Lung (tissue), 12 donors: ENCODE results near the gene COL6A1. TPM values are rescaled to one million over a fixed set of nuclear protein-coding genes. Genes with fewer than 3 reads are reported as not detected.

Experiments used
- ATAC-seq: fragments of 200-7000 bp; cut with Tn5 transposase; one replicate; pipeline ENCODE4 v1.9.1; 2020; ENCODE audit warnings: moderate number of reproducible peaks; ENCODE audit not compliant: insufficient read depth, low FRiP score
- DNase-seq, 3 donors: peaks; one replicate each; pipeline ENCODE4 v3.0.0-alpha.2; 2013 to 2017
- H3K27ac ChIP-seq, 2 donors: one replicate each; pipeline ENCODE4 v1.5.1; 2013; ENCODE audit warnings: mild to moderate bottlenecking in 2 of 2, moderate library complexity in 2 of 2, control low read depth in 1 of 2, inconsistent platforms in 1 of 2, low read depth in 1 of 2, low read length in 1 of 2
- H3K27me3 ChIP-seq, 3 donors: one replicate each; pipeline ENCODE4 v1.5.1; 2013; ENCODE audit warnings: low read length in 2 of 3; ENCODE audit not compliant: control insufficient read depth in 3 of 3, insufficient read depth in 3 of 3
- H3K36me3 ChIP-seq, 4 donors: one replicate each; pipeline ENCODE4 v1.5.1; 2013; ENCODE audit warnings: low read length in 4 of 4, mild to moderate bottlenecking in 1 of 4, moderate library complexity in 1 of 4; ENCODE audit not compliant: control insufficient read depth in 4 of 4, insufficient read depth in 4 of 4
- H3K4me1 ChIP-seq, 5 donors: one replicate each; pipeline ENCODE4 v1.5.1; 2013; ENCODE audit warnings: low read length in 5 of 5, mild to moderate bottlenecking in 2 of 5, moderate library complexity in 1 of 5; ENCODE audit not compliant: control insufficient read depth in 5 of 5, insufficient read depth in 5 of 5
- H3K4me3 ChIP-seq: one replicate; pipeline ENCODE4 v1.5.1; 2013; ENCODE audit warnings: mild to moderate bottlenecking, control low read depth, moderate library complexity
- H3K9ac ChIP-seq, 2 donors: one replicate each; pipeline ENCODE4 v1.5.1; 2013; ENCODE audit warnings: low read length in 2 of 2, control low read depth in 1 of 2; ENCODE audit not compliant: insufficient read depth in 1 of 2
- H3K9me3 ChIP-seq, 4 donors: one replicate each; pipeline ENCODE4 v1.5.1; 2013; ENCODE audit warnings: low read length in 3 of 4, mild to moderate bottlenecking in 1 of 4, moderate library complexity in 1 of 4; ENCODE audit not compliant: control insufficient read depth in 4 of 4, insufficient read depth in 3 of 4
- WGBS, 2 donors: extraction: QIAGEN DNeasy Blood & Tissue Kit; methylation state at CpG; one replicate each; pipeline ENCODE4 v1.1.7; 2013; 5-methylcytosine and 5-hydroxymethylcytosine counted together
- polyA plus RNA-seq, 2 donors: library from polyadenylated mRNA; stranded (reverse); fragments of 200-250 nt; gene quantifications; one replicate each; pipeline ENCODE4 v1.2.1, GENCODE V29; 2013
- total RNA-seq, 2 donors: library from RNA; depleted of rRNA in 1 of 2; stranded (reverse); fragments of >200 nt in 1 of 2; gene quantifications; one replicate each; pipeline ENCODE4 v1.2.1, GENCODE V29; 2014 to 2021
- TF ChIP-seq, protein P1 (sequence below): IDR thresholded peaks from 2 replicates; pipeline ENCODE4 v1.5.1; 2012; ENCODE audit warnings: mild to moderate bottlenecking; ENCODE audit errors: control extremely low read depth, extremely low read depth
- donor health status: control.
- donor health status: control.
- donor health status: Bipolar disorder and iron deficiency.
- donor health status: healthy.
- donor health status: DM: yes; HTN: yes; CAD: no.

COL6A1 gene
- total and polyA plus RNA-seq, 4 donors, result 107 to 399 (median 172) TPM

DNA sequence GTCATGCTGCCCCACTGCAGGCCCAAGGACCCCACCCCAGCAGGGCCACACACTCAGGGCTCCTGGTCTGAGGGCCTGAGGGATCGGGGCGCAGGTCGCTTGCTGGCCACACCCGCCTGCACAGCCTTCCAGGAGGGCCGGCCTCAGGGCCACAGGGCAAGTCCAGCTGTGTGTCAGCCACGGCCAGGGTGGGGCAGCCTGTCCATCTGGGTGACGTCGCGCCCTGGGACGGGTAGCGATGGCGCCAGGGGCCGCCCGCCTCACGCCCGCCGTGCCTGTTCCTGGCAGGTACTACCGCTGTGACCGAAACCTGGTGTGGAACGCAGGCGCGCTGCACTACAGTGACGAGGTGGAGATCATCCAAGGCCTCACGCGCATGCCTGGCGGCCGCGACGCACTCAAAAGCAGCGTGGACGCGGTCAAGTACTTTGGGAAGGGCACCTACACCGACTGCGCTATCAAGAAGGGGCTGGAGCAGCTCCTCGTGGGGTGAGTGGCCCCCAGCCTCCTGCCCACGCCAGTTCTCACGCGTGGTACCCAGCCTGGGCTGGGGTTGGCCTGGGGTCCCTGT is 2.5 kb downstream of the COL6A1 start:
- TF ChIP-seq, protein P1, sequence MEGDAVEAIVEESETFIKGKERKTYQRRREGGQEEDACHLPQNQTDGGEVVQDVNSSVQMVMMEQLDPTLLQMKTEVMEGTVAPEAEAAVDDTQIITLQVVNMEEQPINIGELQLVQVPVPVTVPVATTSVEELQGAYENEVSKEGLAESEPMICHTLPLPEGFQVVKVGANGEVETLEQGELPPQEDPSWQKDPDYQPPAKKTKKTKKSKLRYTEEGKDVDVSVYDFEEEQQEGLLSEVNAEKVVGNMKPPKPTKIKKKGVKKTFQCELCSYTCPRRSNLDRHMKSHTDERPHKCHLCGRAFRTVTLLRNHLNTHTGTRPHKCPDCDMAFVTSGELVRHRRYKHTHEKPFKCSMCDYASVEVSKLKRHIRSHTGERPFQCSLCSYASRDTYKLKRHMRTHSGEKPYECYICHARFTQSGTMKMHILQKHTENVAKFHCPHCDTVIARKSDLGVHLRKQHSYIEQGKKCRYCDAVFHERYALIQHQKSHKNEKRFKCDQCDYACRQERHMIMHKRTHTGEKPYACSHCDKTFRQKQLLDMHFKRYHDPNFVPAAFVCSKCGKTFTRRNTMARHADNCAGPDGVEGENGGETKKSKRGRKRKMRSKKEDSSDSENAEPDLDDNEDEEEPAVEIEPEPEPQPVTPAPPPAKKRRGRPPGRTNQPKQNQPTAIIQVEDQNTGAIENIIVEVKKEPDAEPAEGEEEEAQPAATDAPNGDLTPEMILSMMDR, result no peak
- WGBS, 2 donors, result 95% methylated on average over 38 of the region's 38 CpGs
- no peak overlapping the region for H3K4me3 ChIP-seq
- no peak overlapping the region for H3K27ac ChIP-seq
- no peak overlapping the region for H3K9ac ChIP-seq
- ATAC-seq (no peak), DNase-seq (no peak)
- peaks cover 0 to 14% (median 5%) of the 10 kb centered on the region in 5 donors for H3K4me1 ChIP-seq
- no peaks in the 10 kb centered on the region for H3K9me3 ChIP-seq
- H3K36me3 ChIP-seq, result peaks cover 0 to 28% (median 13%) of the 10 kb centered on the region in 4 donors
- peaks cover 0 to 8% (median 0%) of the 10 kb centered on the region in 3 donors for H3K27me3 ChIP-seq

DNA sequence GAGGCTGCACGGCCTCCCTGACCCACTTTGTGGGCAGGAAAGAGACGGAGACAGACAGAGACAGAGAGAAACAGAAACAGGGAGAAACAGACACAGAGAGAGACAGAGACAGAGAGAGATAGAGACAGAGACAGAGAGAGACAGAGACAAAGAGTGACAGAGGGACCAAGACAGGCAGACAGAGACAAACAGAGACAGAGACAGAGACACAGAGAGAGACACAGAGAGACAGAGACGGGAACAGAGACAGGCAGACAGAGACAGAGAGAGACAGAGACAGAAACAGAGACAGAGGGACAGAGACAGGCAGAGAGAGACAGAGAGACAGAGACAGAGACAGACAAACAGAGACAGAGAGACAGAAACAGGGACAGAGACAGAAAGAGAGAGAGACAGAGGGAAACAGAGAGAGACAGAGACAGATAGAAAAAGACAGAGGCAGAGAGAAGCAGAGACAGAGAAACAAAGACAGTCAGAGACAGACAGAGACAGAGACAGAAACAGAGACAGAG is 3.1 kb downstream of the COL6A1 start:
- DNase-seq (no peak), ATAC-seq (no peak)
- H3K27ac ChIP-seq, result no peak overlapping the region
- H3K9me3 ChIP-seq, result no peaks in the 10 kb centered on the region
- peaks cover 0 to 28% (median 13%) of the 10 kb centered on the region in 4 donors for H3K36me3 ChIP-seq
- H3K4me3 ChIP-seq, result no peak overlapping the region
- TF ChIP-seq, protein P1, result no peak
- H3K9ac ChIP-seq, result peak overlapping the region in 1 of 2 donors; percentile 17
- 60 to 75% methylated on average over 3 of the region's 3 CpGs for WGBS, 2 donors
- peaks cover 0 to 4% (median 0%) of the 10 kb centered on the region in 3 donors for H3K27me3 ChIP-seq
- peaks cover 0 to 14% (median 5%) of the 10 kb centered on the region in 5 donors for H3K4me1 ChIP-seq

DNA sequence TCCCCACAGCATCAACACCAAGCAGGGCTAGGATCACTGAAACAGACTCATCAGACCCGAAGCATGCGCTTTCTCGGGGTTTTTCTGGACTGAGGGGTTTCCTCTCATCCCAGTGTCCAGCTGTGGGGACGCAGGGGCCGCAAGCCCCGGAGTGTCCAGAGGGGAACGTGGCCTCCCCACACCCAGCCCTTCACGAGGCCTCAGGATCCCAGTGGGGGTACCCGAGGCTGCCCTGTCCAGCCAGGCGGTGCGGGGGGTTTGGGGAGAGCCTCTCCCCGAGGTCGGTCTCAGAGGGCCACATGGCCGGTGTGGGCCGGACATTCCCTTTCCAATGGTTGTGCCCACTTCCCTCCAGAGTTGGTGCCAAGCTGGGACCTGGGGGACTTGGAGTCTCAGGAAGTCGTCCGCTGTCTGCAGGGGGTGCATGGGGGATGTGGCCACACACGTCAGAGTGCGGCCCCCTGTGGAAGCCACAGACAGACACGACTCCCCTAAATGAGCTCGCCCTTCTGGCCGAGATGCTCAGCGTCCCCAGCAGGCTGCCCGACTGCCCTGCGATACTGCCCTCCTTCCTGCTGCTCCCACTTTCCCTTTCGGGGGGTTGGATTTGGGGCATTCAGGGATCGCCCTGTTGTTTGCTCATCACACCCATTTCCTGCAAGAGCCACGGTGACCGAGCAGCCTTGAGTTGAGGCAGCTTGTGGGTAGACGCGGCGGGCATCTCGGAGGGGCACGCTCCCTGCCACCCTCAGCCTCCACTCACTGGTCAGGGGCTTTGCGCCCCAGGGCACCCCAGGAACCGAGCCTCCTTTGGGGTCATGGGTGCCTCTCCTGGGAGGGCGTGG is 4.1 kb downstream of the COL6A1 start:
- H3K4me3 ChIP-seq, result no peak overlapping the region
- TF ChIP-seq, protein P1, result no peak

More for the DNA sequence above, 4.1 kb downstream of the COL6A1 start:
- no peak for ATAC-seq
- H3K36me3 ChIP-seq, result peaks cover 0 to 28% (median 17%) of the 10 kb centered on the region in 4 donors
- no peaks in the 10 kb centered on the region for H3K27me3 ChIP-seq
- H3K27ac ChIP-seq, result no peak overlapping the region
- no peak overlapping the region for H3K9ac ChIP-seq
- no peaks in the 10 kb centered on the region for H3K9me3 ChIP-seq
- H3K4me1 ChIP-seq, result peaks cover 0 to 13% (median 5%) of the 10 kb centered on the region in 5 donors
- no peak for DNase-seq
- WGBS, 2 donors, result 85 to 89% methylated on average over 37 of the region's 37 CpGs
